ENCODE measurements around the gene PRELID1. TPM values are rescaled to one million over a fixed set of nuclear protein-coding genes. Genes with fewer than 3 reads are reported as not detected.

Gene PRELID1
- total and polyA plus RNA-seq, 7 donors = 59.3 to 330 (median 64.9) TPM

GRCh38 chr5:177311723-177312648 lies 8.4 kb downstream of the PRELID1 start, which contains the start of gene MXD3:
MXD3 (minus strand) TSS chr5:177311898; CDS start chr5:177311830, 68 bp downstream.
- Histone ChIP-seq H3K27me3 (no peaks in the 10 kb centered on the region), H3K27ac (peak within 1 kb of the TSS in 2 of 4 donors; percentile 60 to 68), H3K36me3 (peaks cover 0 to 7% (median 4%) of the 10 kb centered on the region in 4 donors), H3K9me3 (no peaks in the 10 kb centered on the region), H3K4me3 (peak within 1 kb of the TSS; percentile 26 to 52 (median 50)), H3K4me1 (peaks cover 0 to 33% (median 25%) of the 10 kb centered on the region in 4 donors)
- DNase-seq = peak; percentile 98
- TF ChIP-seq POLR2AphosphoS5 (IDR thresholded peaks at IDR 0.05) (no peak), POLR2A (IDR thresholded peaks at IDR 0.05) (no peak), EP300 (IDR thresholded peaks at IDR 0.05) (no peak)
- WGBS, 2 donors = 0 to 1% methylated on average over 78 of the region's 78 CpGs
- intact Hi-C loops (cut with DNase I) = loop anchor here (2.0 to 10.0 kb wide), 4 partner anchors 39 to 203 kb away; partner anchors contain the start of genes DDX41 and LMAN2

GRCh38 chr5:177312649-177313181 lies 9.1 kb downstream of the PRELID1 start:
- H3K36me3 ChIP-seq = peaks cover 0 to 4% (median 0%) of the 10 kb centered on the region in 4 donors
- peak overlapping the region in 3 of 4 donors; percentile 48 to 52 (median 52) for H3K4me3 ChIP-seq
- TF ChIP-seq POLR2A (IDR thresholded peaks at IDR 0.05) (no peak), CTCF (IDR thresholded peaks at IDR 0.05) (no peak), EP300 (IDR thresholded peaks at IDR 0.05) (no peak), POLR2AphosphoS5 (IDR thresholded peaks at IDR 0.05) (no peak)
- peaks cover 0 to 32% (median 25%) of the 10 kb centered on the region in 4 donors for H3K4me1 ChIP-seq
- no peaks in the 10 kb centered on the region for H3K9me3 ChIP-seq
- intact Hi-C loops (cut with DNase I) = loop anchor here (2.0 to 10.0 kb wide), 4 partner anchors 38 to 202 kb away; partner anchors contain the start of genes DDX41 and LMAN2
- no peak overlapping the region for H3K27ac ChIP-seq
- H3K27me3 ChIP-seq = no peaks in the 10 kb centered on the region
- peak; percentile 56 for DNase-seq
- WGBS, 2 donors = 1 to 2% methylated on average over 19 of the region's 19 CpGs

- H3K4me3 ChIP-seq = no peak overlapping the region
- no peak for DNase-seq
- H3K27ac ChIP-seq = no peak overlapping the region
- intact Hi-C loops (cut with DNase I) = loop anchor here (2.0 to 10.0 kb wide), 4 partner anchors 37 to 201 kb away; partner anchors contain the start of genes DDX41 and LMAN2
- TF ChIP-seq CTCF (IDR thresholded peaks at IDR 0.05) = no peak
- H3K36me3 ChIP-seq = peaks cover 0 to 4% (median 0%) of the 10 kb centered on the region in 4 donors
- no peaks in the 10 kb centered on the region for H3K9me3 ChIP-seq
- H3K27me3 ChIP-seq = no peaks in the 10 kb centered on the region
- WGBS, 2 donors = 89 to 92% methylated on average over 15 of the region's 15 CpGs
- H3K4me1 ChIP-seq = peaks cover 0 to 30% (median 24%) of the 10 kb centered on the region in 4 donors
Measured at GRCh38 chr5:177313561-177314259, 10.1 kb downstream of the PRELID1 start.

GRCh38 chr5:177314376-177315342 lies 11.1 kb downstream of the PRELID1 start:
- no peak overlapping the region for H3K27ac ChIP-seq
- H3K27me3 ChIP-seq = no peaks in the 10 kb centered on the region
- H3K4me3 ChIP-seq = no peak overlapping the region
- peaks cover 0 to 30% (median 20%) of the 10 kb centered on the region in 4 donors for H3K4me1 ChIP-seq
- no peak for TF ChIP-seq POLR2A (IDR thresholded peaks at IDR 0.05)
- no peak for TF ChIP-seq EP300 (IDR thresholded peaks at IDR 0.05)
- no peak for TF ChIP-seq POLR2AphosphoS5 (IDR thresholded peaks at IDR 0.05)
- no peak for TF ChIP-seq CTCF (IDR thresholded peaks at IDR 0.05)
- 92 to 93% methylated on average over 18 of the region's 18 CpGs for WGBS, 2 donors
- H3K9me3 ChIP-seq = no peaks in the 10 kb centered on the region
- intact Hi-C loops (cut with DNase I) = loop anchor here (5.0 to 10.0 kb wide), 3 partner anchors 53 to 200 kb away; partner anchors contain the start of gene DDX41
- no peak for DNase-seq
- peaks cover 0 to 4% (median 0%) of the 10 kb centered on the region in 4 donors for H3K36me3 ChIP-seq

All from sigmoid colon (tissue), 7 donors.